Activated T-cell treated with anti-CD3 and anti-CD28 coated beads for 4 hours (primary cell): ENCODE results near the gene DUSP6.

Experiments
- DNase-seq: peaks from one replicate; pipeline ENCODE4 v3.0.0-alpha.2; 2020

The DUSP6 gene

DNA sequence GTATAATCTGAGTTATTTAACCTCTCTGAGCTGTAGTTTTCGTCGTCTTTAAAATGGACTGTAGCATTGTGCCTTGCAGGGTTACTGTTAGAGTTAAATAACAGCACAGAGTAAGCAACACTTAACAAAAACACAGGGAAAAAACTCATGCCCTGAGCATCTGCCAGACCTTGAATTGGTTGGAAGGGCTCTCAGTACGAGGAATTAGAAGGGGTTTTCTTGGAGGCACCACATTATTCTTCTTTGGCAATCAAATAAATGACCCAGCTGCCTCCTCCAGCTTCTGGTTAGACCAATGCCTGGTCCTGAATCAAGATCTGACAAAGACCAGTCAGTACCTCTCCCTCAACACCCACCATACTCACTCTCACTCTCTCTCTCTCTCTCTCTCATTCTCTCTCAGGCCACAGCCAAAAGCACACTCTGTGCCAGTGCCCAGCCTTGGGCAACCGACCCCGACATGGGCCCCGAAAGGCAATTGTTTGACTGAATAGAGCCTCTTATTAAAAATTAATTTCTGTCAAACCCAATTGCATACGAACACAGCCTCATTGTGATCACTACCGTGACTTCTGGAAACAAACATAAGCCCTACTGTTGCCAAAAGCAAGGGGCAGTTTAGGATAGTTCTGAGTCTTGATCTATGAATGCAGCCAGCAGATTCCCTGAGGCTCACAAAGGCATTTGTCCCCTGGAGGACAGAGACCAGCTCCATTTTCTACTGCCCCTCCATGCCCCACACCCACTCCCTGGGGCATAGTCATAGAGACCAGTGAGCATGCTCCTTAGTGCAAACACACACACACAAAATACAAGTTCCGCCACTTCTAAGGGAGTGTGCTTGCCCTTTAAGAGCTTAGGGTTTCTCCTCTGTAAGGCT lies 23.9 kb downstream of the DUSP6 start:
- DNase-seq = no peak

DNA sequence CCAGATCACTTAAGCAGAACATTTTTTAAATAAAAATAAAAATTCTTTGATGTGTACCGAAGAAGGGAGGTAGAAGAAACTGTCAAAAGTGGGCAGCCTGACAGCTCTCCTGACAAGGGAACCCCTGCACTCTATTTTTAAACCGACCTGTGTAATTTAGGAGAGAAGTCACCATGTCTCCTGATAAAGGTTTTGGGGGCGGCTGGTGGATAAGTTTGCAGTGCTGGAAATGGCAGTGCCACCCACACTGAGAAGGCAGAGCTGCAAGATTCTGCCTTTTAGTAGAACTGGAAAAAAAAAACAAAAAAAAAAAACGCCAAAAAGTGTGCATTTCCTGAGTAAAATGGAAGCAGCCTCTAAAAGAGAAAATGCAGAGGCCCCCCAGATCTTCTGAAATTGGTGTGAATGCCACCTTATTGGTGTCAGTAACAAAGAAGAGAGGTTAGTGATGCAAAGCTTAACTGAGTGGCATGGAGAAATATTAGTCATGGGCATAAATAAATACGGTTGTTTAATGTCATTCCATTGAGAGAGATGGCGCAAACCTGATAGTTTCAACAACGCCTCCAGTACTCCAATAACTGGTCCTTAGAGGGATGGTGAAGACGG lies 24.7 kb downstream of the DUSP6 start:
- no peak for DNase-seq

DNA sequence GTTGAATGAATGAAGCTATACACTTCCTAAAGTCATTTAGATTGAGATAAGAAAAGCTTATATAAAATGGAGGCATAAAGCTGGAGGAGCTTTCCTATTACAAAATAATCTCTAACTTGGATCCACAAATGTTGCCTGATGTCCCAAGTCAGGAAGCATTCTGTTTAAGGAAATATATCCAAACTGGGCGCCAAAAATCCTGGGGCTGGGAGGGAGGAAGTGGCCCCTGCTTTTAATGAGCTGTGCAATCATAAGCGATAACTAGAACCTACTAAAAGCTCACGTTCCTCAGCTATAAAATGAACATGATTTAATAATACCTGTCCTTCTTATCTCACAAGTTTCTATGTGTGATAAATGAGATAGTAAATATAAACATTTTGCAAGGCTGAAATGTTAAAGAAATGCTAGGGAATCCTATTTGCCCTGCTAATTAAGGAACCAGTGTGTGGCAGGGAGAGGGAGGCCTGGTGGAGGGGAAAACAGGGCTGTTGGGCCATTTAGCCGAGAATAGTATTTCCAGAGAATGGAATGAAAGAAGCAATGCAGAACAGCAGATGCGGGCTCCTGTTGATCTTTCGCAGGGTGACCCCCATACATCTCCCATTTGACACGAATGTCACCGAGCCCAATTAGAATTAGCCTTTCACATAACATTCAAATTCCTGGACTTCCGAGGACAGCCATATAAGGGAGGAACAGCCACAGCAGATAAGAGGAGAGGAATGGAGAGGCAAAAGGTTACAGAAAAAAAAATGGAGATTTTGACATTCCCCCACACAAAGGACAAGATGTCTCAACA lies 25.9 kb downstream of the DUSP6 start:
- no peak for DNase-seq

DNA sequence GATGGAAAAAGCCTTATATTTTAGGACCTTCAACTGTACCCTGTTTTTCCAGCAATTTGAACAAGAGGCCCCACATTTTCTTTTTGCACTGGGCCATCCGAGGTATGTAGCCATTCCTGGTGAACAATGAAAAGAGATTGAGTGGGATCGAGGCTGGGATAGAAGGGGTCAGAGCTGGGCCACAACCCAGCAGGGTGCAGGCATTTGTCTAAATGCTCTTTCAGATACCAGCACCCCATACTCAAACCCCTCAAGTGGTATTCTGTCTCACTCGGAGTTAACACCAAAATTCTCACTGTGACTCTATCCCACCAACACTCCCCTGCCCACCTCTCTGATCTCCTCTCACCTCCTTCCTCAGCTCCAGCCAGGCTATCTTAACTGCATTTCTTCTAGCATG lies 26.8 kb downstream of the DUSP6 start:
- no peak for DNase-seq

DNA sequence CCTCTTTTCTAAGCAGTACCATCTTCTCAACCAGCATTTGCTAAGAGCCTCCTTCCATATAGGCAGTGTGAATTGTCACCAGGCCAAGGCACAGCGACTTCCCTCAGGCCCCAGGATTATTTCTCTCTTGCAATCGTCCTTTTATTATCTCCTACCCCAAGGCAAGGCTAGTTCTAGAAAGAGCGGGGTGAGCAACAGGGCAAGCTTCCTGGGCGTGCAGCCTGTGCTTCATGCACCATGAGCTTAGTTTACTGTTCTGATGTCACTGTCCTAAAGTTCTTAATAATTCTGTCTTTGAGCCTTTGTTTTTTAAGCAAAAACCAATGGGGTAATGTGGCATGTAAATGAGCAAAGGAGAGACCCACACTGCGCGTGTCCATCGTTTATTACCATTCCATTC lies 27.9 kb downstream of the DUSP6 start:
- DNase-seq = no peak

DNA sequence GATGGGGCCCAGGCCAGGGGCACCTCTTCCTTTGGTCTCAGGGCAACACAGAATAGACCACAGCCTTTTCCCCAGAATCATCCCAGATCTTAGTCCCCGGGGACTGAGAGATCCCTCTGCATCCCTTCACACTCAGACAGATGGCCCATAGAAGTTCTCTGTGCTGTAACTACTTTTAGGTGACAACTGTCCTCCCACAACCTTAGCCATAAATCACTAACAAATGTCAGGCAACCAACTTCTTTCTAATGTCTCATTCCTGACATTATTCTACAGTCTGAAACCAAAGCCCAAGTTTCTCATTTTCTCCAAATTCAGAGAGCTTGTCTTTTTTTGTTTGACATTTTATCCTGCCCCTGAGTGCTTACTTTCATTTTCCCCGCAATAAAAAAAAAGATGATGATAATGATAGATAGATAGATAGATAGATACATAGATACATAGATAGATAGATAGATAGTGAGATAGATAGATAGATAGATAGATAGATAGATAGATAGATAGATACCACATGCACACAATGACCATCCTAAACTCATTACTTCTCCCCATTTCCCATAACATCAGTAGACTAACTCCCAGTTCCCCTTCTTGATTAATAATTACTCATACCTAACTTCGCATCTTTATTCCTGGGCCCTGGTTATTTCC lies 28.6 kb downstream of the DUSP6 start:
- DNase-seq = no peak

DNA sequence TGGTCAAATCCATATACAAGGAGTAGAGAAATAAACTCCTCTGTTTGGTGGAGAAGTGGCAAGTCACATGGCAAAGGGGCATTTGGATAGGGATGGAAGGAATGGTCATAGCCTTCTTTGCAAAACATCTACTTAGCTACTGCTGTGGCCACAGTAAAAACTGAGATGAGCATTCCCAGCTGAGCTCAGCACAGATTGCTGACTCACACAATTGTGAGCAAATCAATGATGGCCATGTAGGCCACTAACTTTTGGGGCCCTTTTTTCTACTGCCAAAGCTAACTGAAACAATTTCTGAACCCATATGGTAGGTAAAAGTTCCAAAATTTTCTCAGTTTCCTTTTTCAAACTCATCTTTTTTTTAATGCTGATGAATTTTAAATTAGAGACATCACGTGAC lies 31.6 kb downstream of the DUSP6 start:
- DNase-seq = no peak

DNA sequence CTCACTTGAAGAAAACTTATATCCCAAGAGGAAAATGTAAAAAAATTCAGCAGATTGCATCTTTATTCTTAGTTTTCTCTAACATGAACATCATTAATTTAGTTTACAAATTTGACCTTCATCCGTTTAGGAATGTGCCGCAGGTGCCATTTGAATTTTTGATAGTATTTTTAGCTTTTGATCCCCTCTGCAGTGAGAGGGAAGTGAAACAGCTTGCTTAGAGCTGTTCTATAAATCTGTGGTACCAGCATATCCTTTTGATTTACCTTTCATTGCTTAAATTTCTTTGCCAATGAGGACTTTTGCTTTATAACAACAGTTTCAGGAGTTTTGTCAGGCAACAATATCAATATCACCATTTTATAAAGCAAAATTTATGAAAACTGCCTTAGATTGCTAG lies 32.7 kb downstream of the DUSP6 start:
- no peak for DNase-seq

DNA sequence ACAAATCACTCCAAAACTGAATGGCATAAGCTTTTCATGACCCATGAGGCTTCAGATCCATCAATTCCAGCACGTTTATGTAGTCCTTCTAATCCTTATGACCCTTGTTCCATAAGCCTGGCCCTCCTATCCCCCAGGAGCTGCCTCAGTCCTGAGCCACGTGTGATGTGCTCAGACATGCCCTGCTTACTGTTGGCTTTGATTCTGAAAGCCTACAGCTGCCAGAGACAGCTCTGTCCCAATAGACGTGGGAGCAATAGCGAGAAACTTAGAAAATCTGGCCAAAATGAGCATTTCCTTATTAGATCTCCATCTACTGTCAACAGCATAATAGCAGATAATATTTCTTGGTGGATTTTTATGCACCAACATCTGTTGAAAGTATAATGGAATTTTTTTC lies 33.2 kb downstream of the DUSP6 start:
- DNase-seq = no peak

DNA sequence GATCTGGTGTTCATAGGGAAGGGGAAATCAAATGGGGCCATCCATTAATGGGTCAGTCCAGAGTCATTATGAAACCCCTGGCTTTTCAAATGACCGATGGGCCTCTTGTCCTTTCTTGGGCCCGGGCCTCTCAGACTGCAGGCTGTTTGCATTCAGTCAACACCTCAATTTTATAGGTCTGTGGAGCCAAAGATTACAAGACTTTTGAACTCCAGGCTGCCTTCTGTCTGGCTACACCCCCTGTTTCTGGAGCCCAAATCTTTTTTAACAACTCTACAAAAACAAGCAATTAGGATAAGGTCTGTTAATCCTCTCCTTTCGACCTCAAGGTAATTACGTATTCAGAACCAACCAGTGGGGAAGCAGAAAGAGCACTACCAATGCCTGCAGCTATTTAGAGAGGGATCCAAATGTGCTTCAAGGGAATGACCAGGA lies 35.6 kb downstream of the DUSP6 start:
- DNase-seq = no peak

DNA sequence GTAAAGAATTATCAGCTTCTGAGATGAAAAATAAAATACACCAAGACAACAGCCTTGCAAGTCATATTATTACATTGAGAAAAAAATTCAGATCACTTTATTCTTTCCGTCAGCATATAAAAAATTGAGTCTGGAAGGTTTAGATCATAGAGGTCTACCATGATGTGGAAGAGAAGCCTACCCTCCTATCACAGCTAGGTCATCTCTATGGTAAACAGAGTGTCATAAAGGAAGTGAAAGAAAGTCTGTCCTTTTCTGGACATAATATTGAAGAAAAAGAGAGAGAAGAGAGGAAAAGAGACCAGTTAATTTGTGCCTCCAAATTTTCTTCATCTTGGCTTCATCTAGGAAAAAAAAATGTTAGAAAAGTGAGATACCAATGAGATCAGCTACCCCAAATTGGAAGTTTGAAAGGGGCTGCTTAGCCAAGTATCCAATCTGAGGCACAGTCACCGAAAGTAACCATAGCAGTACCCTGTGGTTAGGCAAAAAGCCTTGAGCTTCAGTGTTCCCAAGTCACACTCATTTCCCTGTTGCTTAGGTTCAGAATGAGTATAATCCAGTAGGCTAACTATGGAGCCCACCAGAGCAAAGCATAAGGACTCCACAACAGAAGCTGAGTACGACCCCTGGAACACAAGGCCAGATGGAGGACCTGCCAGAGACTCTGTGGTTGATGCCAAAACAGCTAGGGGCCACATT lies 38.1 kb downstream of the DUSP6 start:
- no peak for DNase-seq

DNA sequence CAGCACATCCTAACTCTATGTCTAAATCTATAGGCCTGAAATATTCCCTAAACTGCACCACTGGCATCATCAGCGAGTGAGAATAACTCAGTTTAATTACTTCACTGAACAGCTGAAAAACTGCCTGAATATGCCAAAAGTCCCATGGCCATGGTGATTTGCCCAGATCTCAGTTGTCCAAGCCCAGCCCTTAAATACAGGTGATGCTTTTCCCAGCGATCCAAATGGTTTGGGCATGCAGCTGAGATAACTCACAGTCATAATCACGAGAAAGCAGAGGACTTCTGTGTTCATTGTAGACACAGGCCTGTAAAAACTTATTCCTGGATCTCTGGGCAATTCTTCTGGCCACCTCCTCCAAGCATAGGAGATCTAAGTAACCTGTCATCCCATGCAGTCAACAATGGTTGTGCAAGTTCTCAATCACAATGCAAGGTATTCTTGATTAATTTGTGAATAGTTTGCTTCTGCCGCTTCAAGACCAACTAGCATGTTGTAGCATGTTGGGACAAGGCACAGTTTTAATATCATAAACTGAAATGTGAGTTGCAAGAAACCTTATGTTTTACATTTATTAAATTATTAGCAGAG lies 40.5 kb downstream of the DUSP6 start:
- DNase-seq = no peak

DNA sequence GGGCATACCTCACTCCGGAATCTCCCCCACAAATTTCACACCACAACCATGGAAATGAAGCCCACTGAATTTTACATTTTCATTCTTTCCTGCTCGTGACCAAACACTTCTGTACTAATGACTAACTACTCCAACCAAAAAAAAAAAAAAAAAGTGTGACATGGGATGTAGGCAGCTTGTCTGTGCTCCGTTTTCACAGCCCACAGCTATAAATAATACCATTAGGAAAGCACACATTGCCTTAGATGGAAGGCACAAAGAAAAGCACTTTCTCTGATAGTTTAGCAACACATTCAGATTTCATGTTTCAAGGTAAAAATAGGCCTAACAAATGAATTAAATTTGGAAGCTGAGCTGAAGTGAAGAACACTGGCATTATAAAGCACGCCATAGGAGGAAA lies 42.5 kb downstream of the DUSP6 start:
- DNase-seq = no peak

DNA sequence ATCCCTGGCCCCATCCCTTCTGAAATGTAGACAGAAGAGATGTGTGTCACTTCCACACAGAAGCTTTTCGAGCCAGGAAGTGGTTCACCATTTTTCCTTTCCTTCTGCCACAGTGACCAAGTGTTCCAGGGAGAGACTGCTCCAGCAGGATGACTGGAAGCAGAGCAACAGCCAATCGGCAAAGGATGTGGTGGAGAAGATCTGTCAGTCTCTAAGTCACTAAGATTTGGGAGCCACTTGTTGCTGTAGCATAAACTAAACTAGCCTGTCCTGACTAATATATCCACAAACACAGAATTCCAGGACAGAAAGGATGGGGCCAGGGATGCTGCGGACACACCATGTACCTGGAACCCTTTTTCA lies 42.9 kb downstream of the DUSP6 start:
- no peak for DNase-seq

DNA sequence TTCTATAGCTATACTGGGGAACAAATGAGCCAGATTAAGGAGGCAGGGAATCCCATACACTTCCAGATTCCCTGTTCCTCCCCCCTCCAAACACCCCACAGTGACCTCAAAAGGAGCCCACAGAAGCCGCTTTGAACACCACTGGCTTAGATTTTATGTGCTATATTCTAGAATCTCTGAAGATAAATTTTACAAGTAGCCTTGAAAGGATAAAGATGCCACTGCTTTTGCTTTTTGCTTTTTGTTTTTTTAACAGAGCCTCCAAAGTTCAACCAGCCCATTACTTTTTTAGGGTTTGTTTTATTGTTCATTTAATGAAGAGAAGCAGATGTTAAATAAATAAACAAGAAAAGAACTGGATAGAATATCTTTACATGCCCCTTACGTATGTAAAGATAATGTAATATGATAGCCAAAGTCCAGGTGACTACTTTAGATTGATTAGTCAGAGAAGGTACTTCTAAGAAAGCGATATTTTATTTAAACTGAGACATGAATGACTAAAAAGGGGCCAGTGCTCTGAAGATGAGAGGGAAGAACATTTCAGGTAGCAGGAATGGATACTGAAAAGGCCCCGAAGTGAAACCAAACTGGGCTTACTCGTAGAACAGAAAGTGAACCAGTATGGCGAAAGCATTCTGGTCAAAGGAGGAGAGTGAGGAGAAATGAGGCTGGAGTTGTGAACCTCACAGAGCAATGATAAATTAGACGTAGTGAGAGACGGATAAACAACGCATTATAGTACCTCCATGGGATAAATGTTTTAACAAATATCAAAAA lies 44.6 kb downstream of the DUSP6 start:
- no peak for DNase-seq

DNA sequence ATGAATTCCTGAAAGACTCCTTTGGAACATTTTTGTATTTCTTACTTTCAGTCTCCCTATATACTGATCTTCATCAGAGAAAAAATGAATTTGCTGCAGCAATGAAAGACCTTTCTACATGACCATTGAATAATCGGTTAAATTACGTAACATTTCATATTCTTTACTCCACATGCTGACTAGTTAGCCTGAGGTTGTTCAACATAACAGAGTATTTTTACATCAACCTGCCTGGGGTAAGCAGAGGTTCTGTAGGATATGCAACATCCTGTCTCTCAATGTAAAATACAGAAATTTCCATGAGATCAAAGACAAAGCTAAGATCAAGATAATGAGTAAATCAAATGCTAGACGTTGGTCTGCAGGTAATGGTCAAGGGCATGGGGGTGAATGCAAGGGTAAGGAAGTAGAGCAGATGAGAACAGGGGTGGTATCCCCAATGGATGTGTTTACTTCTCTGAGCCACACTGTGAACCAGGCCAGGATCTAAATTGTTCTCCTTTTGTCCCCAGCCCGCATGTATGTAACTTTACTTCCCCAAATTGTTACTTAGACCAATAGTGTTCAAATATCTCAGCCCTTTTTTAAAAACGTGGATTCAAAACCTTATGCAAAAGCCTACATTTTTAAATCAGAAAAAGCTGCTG lies 45.4 kb downstream of the DUSP6 start:
- DNase-seq = no peak

DNA sequence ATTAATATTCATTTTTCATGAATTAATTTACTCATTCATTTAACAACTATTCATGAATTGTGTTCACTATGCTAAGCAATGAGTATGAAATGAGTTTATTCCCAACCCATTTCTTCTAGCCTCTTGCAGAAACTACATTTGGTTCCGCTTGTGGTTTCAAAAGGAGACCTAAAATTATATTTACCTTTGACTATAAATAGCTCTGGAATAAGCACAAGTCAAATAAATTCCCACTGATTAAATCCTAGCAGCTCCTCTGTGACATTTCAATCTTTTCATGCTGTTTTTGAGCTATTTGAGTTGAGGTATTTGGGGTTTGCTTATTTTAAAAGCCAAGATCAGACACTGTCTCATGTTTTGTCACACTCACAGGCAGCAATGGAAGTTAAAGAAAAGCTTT lies 46.9 kb downstream of the DUSP6 start:
- DNase-seq = no peak

DNA sequence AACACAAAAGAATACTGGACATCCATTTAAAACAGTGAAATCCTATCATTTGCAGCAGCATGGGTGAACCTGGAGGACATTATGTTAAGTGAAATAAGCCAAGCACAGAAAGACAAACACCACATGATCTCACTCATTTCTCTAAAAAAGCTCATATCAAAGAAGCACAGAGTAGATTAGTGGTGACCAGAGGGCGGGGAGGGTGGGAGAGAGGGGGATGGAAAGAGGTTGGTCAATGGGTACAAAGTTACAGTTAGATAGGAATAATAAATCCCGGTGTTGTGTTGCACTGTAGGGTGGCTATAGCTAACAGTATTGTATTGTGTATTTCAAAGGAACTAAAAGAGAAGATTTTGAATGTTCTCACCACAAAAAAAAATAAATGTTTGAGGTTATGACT lies 52.4 kb downstream of the DUSP6 start:
- DNase-seq = no peak

DNA sequence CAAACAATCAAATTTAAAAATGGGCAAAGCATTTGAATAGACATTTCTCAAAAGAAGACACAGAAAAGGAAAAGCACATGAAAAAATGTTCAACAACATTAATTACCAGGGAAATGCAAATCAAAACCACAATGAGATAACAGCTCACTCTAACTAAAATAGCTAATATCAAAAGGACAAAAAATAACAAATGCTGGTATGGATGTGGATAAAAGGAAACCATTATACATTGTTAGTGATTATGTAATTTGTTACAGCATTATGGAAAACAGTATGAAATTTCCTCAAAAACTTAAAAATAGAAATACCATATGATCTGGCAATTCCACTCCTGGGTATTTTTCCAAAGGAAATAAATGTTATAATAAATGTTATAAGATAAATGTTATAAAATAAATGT lies 52.9 kb downstream of the DUSP6 start:
- no peak for DNase-seq
